GM12878 (cell line): ENCODE measurements around the gene TMEM89. TPM values are rescaled to one million over a fixed set of nuclear protein-coding genes. Genes with fewer than 3 reads are reported as not detected.

Experiments used
- ATAC-seq: fragments of 200-7000 bp; cut with Tn5 transposase; 3 replicates; pipeline ENCODE4 v1.9.1; 2020; ENCODE audit warnings: mild to moderate bottlenecking, moderate library complexity
- BruUV-seq: library from RNA; stranded (reverse); fragments of 400-500 nt; replicated peaks from 2 replicates; lab custom pipeline; 2021; lab: Mats Ljungman, UMichigan
- CTCF ChIA-PET: fragments of 300-600 bp; sonication (Branson Sonifier 250); formaldehyde crosslinking; extraction: SDS; loops from one replicate; lab custom pipeline; 2021; ENCODE audit warnings: inconsistent platforms; lab: Yijun Ruan, JAX
- POLR2A ChIA-PET: fragments of 350-600 bp; formaldehyde crosslinking; extraction: SDS; loops from one replicate; lab custom pipeline; 2021; ENCODE audit warnings: inconsistent platforms; lab: Charles Lee
- RAD21 ChIA-PET: fragments of 300-600 bp; sonication (Branson Sonifier 250); formaldehyde crosslinking; loops from one replicate; lab custom pipeline; 2023; ENCODE audit warnings: antibody characterized with exemption; ENCODE audit not compliant: unreplicated experiment; lab: Charles Lee
- SMC1A ChIA-PET: fragments of 300-600 bp; sonication (Branson Sonifier 250); formaldehyde crosslinking; loops from one replicate; lab custom pipeline; 2023; ENCODE audit not compliant: unreplicated experiment, uncharacterized antibody; lab: Charles Lee
- DNase-seq: peaks from one replicate; pipeline ENCODE4 v3.0.0-alpha.2; 2011; ENCODE audit warnings: low read depth, low spot score
- FAIRE-seq: peaks from 3 replicates; lab custom pipeline; 2011; peaks lifted over from hg19 to GRCh38; lab: Jason Lieb, UNC
- H2AFZ ChIP-seq: 2 replicates; pipeline ENCODE4 v1.6.0; 2011; ENCODE audit warnings: low read depth, low read length, control low read depth; ENCODE audit not compliant: control insufficient read depth
- H3K27ac ChIP-seq: 2 replicates; pipeline ENCODE4 v1.5.1; 2011; ENCODE audit warnings: control low read depth; ENCODE audit not compliant: control insufficient read depth, insufficient read depth
- H3K27me3 ChIP-seq, 2 experiments: replicated peaks in 1 of 2; 2 replicates each; pipeline versions ENCODE4 v1.6.0 to v1.6.1; 2011; ENCODE audit warnings: low read length in 1 of 2; ENCODE audit not compliant: control insufficient read depth in 2 of 2, insufficient read depth in 2 of 2
- H3K36me3 ChIP-seq, 2 experiments: 2 replicates each; pipeline ENCODE4 v1.5.1; 2011; ENCODE audit warnings: low read length in 1 of 2; ENCODE audit not compliant: control insufficient read depth in 2 of 2, insufficient read depth in 2 of 2
- H3K4me1 ChIP-seq: 2 replicates; pipeline ENCODE4 v1.6.1; 2011; ENCODE audit warnings: mild to moderate bottlenecking, low read length, moderate library complexity, mixed read lengths; ENCODE audit not compliant: control insufficient read depth, insufficient read depth
- H3K4me2 ChIP-seq: 2 replicates; pipeline ENCODE4 v1.6.0; 2011; ENCODE audit warnings: control low read depth; ENCODE audit not compliant: control insufficient read depth, insufficient read depth
- H3K4me3 ChIP-seq: fragments of 200-600 bp; sonication (generic); 2 replicates; pipeline ENCODE4 v1.5.1; 2016
- H3K79me2 ChIP-seq: 2 replicates; pipeline ENCODE4 v1.6.0; 2011; ENCODE audit warnings: low read length; ENCODE audit not compliant: control insufficient read depth, insufficient read depth
- H3K9ac ChIP-seq: 2 replicates; pipeline ENCODE4 v1.8.0; 2011; ENCODE audit warnings: low read length, control low read depth, mixed read lengths; ENCODE audit not compliant: control insufficient read depth, insufficient read depth
- H3K9me3 ChIP-seq: replicated peaks from 3 replicates; pipeline ENCODE4 v1.5.1; 2011; ENCODE audit warnings: mild to moderate bottlenecking, low read length; ENCODE audit not compliant: control insufficient read depth, insufficient read depth
- H4K20me1 ChIP-seq: 2 replicates; pipeline ENCODE4 v1.6.0; 2011; ENCODE audit not compliant: control insufficient read depth, insufficient read depth
- BCL11A ChIP-seq: IDR thresholded peaks from 2 replicates; pipeline ENCODE4 v1.6.1; 2011; ENCODE audit warnings: low read depth, low read length
- HDGF ChIP-seq: fragments of 450-650 bp; IDR thresholded peaks from 2 replicates; pipeline ENCODE4 v1.6.1; 2016; ENCODE audit warnings: antibody characterized with exemption
- MEF2A ChIP-seq: IDR thresholded peaks from 2 replicates; pipeline ENCODE4 v1.6.1; 2011; ENCODE audit warnings: low read depth, mild to moderate bottlenecking, low read length, moderate library complexity; ENCODE audit not compliant: insufficient read depth
- RAD51 ChIP-seq: fragments of 450-650 bp; IDR thresholded peaks from 2 replicates; pipeline ENCODE4 v1.6.1; 2016; ENCODE audit warnings: moderate library complexity, mild to moderate bottlenecking, inconsistent platforms
- STAT1 ChIP-seq: fragments of 450-650 bp; conservative IDR thresholded peaks from 2 replicates; pipeline ENCODE4 v1.6.1; 2014; ENCODE audit warnings: antibody characterized with exemption, mild to moderate bottlenecking
- SUPT20H ChIP-seq: IDR thresholded peaks from 2 replicates; pipeline ENCODE4 v1.6.1; 2011; ENCODE audit warnings: low read depth, mild to moderate bottlenecking, low read length, moderate library complexity, borderline replicate concordance; ENCODE audit not compliant: control insufficient read depth
- WGBS: methylation state at CpG from one replicate; pipeline ENCODE4 v1.1.6; 2016; ENCODE audit warnings: low lambda C conversion rate; ENCODE audit not compliant: insufficient replicate concordance, insufficient coverage; ENCODE audit errors: missing lambda C conversion rate; 5-methylcytosine and 5-hydroxymethylcytosine counted together
- in situ Hi-C: fragments of 300-500 bp; cut with MboI; formaldehyde crosslinking; loops from 9 replicates; pipeline ENCODE4 v1.14.3; 2018; ENCODE audit warnings: mixed read lengths
- intact Hi-C: fragments of 100-400 bp; cut with micrococcal nuclease; formaldehyde crosslinking; loops from one replicate; pipeline ENCODE4 v1.14.2; 2022; ENCODE audit not compliant: unreplicated experiment
- polyA plus RNA-seq, 11 experiments: library from polyadenylated mRNA; depleted of rRNA in 4 of 11; unstranded in 6 of 11; stranded (reverse) in 5 of 11; fragments of >200 nt; fragmentation: Nextera tagmentation in 4 of 11; fragmentation: Illumina TruSeq in 1 of 11; extraction: Ambion mirVana in 4 of 11; extraction: Trizol in 1 of 11; gene quantifications; 1 replicate in 1 of 11; 2 replicates in 10 of 11; pipeline versions ENCODE4 v1.2.1 to v1.2.3, GENCODE V29; 2011 to 2016; ENCODE audit warnings: inconsistent platforms in 2 of 11, missing spikeins in 2 of 11, low read depth in 1 of 11
- total RNA-seq, 4 experiments: library from RNA; depleted of rRNA in 3 of 4; stranded (reverse); fragments of >200 nt in 3 of 4; fragmentation: Illumina TruSeq in 1 of 4; extraction: Trizol in 1 of 4; gene quantifications; 2 replicates each; pipeline versions ENCODE4 v1.2.1 to v1.2.3, GENCODE V29; 2013 to 2021
- TF ChIP-seq, protein P1 (sequence below): fragments of 450-650 bp; conservative IDR thresholded peaks from 2 replicates; pipeline ENCODE4 v1.6.1; 2017; ENCODE audit warnings: mild to moderate bottlenecking, moderate library complexity

Gene TMEM89
- total and polyA plus RNA-seq, 10 of the 15 experiments (the other 5 are each of a cell fraction or from before 2014, with no cell fraction given), result not detected

DNA sequence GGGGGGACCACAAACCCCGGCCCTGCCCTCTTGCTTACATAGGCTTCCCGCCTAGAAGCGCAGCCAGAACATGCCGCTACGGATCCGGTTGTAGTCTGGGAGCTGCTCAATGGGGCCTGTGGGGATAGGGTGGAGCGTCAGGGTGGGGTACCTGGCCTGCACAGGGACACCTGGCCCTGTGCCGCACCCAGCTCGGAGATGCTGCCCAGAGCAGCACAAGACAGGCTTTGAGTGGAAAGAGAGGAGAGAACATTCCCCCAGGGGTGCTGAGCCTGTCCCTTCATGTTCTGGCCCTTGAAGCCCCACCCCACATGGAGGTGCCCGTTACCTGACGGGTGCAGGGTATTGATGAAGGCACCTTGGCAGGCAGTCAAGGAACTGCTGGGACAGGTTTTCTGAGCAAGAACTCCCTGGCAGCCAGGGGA is 22.5 kb downstream of the TMEM89 start:
- Histone ChIP-seq H4K20me1 (peaks cover 2% of the 10 kb centered on the region; the same call in 1 of the 2 replicates), H3K79me2 (no peaks in the 10 kb centered on the region), H3K36me3 (peaks cover 28 to 40% of the 10 kb centered on the region in 2 experiments), H3K4me2 (no peak overlapping the region), H3K27me3 (peaks cover 0 to 5% of the 10 kb centered on the region in 2 experiments; a peak in 1 of 4 replicates), H3K27ac (no peak overlapping the region), H3K4me3 (no peak overlapping the region), H2AFZ (no peak overlapping the region), H3K9me3 (no peaks in the 10 kb centered on the region), H3K9ac (no peak overlapping the region), H3K4me1 (no peaks in the 10 kb centered on the region; the same call in 1 of the 2 replicates)
- no TSS peak for BruUV-seq
- in situ Hi-C loops, result no loop called here
- POLR2A ChIA-PET, result no interaction called here
- SMC1A ChIA-PET, result no interaction called here
- FAIRE-seq, result no peak
- no peak for ATAC-seq
- intact Hi-C loops, result no loop called here
- no peak for DNase-seq
- RAD21 ChIA-PET, result no interaction called here
- 96% methylated on average over 11 of the region's 11 CpGs for WGBS
- TF ChIP-seq STAT1 (no peak), SUPT20H (no peak), BCL11A (no peak), RAD51 (no peak), MEF2A (no peak), HDGF (no peak)
- TF ChIP-seq, protein P1, sequence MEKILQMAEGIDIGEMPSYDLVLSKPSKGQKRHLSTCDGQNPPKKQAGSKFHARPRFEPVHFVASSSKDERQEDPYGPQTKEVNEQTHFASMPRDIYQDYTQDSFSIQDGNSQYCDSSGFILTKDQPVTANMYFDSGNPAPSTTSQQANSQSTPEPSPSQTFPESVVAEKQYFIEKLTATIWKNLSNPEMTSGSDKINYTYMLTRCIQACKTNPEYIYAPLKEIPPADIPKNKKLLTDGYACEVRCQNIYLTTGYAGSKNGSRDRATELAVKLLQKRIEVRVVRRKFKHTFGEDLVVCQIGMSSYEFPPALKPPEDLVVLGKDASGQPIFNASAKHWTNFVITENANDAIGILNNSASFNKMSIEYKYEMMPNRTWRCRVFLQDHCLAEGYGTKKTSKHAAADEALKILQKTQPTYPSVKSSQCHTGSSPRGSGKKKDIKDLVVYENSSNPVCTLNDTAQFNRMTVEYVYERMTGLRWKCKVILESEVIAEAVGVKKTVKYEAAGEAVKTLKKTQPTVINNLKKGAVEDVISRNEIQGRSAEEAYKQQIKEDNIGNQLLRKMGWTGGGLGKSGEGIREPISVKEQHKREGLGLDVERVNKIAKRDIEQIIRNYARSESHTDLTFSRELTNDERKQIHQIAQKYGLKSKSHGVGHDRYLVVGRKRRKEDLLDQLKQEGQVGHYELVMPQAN, result no peak
- CTCF ChIA-PET, result no interaction called here
